Endothelial cell of hepatic sinusoid (primary cell): Measurements from ENCODE around the gene PTGER3.

Source experiments
- in situ Hi-C: cut with HindIII; loops from 2 replicates; pipeline ENCODE4 v1.10.0; 2017; ENCODE audit warnings: low sequenced_read_pairs

PTGER3 gene

DNA sequence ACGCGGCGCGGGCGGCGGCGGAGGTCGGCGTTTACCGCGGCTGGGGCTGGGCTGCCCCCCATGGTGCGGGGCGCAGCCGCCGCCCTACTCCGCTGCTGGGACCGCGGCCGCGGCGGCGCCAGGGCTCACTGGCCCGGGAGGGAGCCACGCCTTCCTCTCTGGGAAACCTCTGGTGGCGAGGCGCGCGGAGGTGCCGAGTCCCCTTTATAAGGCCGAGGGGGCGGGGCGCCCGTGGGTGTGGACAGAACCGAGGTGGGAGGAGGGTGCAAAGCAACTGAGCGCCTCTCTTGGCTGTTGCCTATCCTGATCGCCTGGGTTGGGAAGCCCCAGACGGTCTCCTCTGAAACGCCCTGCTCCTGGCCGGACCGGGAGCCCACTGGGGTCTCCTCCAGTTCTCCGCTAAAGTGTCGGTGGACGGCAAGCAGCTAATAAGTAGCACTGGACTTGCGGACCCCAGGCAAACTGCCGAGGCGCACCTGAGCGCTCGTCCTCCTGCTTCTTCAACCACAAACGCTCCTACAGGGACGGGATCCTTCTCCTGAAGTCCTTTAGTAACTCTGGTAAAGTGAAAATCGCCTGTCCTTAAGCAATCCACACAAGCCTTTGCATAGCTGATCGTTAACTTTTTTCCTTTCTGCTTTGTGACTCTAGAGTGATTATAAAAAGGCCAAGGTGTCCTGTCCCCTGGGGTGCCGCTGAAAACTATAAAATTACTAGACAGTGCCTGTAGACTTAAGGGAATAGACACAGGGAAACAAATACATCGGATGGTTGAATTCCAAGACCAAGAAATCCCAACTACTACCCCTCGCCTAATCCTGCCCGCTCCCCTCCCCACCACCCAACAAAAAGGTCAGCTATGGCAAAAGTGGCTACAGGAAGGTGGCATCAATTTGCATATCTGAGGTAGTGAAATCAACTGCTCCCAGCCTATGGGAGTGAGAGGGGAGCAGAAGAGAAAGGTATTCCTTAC lies at the start of gene PTGER3:
Gene PTGER3, minus strand, starts transcription at position 182 of the 973 bp plus-strand sequence. CDS start 239 bp downstream, outside the sequence.
- in situ Hi-C loops = no loop called here

- in situ Hi-C loops = no loop called here
Measured at GRCh38 chr1:71094913-71095312, 47.3 kb upstream of the PTGER3 start.

DNA sequence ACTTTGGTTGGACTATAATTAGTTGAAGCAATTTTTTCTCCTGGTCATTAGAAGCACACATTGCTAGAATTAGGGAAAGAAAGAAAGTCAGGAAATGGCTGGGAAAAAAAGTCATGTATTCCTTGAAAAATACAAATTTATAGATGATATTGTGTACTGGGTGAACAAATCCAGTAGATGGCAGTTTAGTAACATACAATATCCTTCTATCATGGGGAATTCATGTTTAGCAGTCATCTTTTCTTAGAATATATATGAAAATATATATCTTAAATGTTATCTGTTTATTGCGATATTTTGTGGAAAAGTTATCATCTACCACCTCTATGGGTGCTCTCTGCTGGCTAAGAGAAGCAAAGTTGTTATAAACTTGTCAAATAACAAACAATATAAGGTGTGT lies 46.3 kb upstream of the PTGER3 start:
- in situ Hi-C loops = no loop called here

DNA sequence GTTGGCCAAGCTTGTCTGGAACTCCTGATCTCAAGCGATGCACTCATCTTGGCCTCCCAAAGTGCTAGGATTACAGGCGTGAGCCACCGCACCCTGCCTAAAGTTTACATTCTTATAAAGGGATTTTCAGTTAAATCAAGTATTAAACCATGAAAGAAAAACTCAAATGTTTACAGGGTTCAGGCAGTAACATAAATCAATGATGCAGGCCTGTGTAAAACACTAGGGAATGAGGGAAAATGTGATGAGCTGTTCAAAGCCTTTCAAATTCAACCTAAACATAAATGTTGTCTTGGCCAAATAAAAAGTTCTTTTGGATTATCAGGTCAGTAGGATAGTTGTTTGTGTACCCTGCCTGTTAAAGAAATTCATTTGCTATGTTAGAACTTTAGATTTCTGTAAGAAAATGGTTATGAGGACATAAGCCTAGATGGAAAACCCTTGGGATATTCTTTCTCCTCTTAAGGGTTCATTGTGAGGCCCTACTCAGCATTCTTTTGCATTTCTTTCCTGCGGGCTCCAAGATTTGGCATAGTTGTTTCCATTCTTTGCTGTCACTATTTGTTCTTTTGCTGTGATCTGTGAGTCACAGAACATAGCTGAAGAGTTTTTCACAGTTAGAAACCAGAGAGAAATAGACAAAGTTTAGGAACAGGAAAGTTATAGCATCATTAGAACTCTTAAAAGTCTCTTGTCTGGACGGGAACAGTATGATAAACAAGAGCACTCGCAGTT lies 42.1 kb upstream of the PTGER3 start:
- in situ Hi-C loops = no loop called here

GRCh38 chr1:71088645-71089287 lies 41.1 kb upstream of the PTGER3 start:
- in situ Hi-C loops = no loop called here

- in situ Hi-C loops = no loop called here
Measured at GRCh38 chr1:71087713-71088112, 40.1 kb upstream of the PTGER3 start.

DNA sequence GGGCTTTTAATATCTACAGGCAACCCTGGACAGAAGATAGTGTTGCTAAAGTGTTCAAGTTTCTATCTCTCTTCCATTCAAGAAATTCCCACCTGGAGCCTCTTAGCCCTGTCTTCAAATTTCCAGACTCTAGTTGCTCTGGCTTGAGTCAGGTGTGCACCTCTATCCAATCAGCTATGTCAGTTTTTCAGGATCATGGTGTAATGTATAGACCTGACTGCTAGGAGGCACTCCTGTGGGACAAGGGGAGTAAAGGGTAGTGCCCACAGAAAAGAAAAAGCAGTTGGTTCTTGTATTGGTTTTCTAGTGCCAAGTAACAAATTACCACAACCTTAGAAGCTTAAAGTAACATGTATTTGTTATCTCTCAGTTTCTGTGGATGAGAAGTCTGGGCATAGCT lies 39.4 kb upstream of the PTGER3 start:
- in situ Hi-C loops = no loop called here

- in situ Hi-C loops = no loop called here
Measured at GRCh38 chr1:71086331-71086730, 38.7 kb upstream of the PTGER3 start.

- in situ Hi-C loops = no loop called here
Measured at GRCh38 chr1:71083271-71083670, 35.7 kb upstream of the PTGER3 start.

DNA sequence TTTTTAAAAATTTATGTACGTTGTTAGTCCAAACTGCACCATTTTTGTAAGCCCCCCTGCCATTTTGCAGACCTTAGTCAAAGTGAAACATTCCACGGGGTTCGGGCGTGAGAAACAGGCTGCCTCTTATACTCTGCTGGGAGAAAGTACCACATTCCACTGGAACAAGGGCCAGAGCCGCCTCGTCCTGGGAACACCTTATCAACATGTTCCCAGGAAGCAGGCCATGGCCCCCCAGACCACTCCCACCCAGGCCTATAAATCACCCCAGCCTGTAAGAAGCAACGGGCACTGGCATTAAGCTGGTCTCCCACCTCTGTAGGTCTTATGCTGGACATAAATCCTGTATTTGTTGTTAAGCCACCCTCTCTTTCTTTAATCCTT lies 34.1 kb upstream of the PTGER3 start:
- in situ Hi-C loops = no loop called here

GRCh38 chr1:71080739-71081696 lies 33.4 kb upstream of the PTGER3 start, which contains the start of gene ZRANB2:
Gene ZRANB2 (minus strand): TSS chr1:71081035. CDS start chr1:71080995, 40 bp downstream.
- in situ Hi-C loops = no loop called here

GRCh38 chr1:71080230-71080738 lies 32.7 kb upstream of the PTGER3 start:
- in situ Hi-C loops = no loop called here

GRCh38 chr1:71074681-71075080 lies 27.1 kb upstream of the PTGER3 start:
- in situ Hi-C loops = no loop called here

DNA sequence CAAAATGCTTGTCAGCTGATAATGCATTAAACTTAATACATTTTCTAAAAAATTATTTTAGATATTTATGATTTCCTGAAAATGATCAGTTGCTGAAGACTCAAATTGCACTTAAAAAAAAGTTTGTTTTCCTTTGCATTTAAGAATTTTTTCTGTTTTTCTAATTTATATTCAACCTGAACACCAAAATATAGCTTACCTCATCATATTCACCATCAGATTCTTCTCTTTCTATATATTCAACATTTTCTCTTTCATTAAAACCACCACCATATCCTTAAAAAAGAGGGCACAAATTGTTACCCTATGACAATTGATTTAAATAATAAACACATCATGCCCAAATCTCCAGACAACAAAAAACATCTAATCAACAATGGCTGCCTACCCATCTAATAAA lies 24.7 kb upstream of the PTGER3 start:
- in situ Hi-C loops = no loop called here

- in situ Hi-C loops = no loop called here
Measured at GRCh38 chr1:71071720-71072119, 24.1 kb upstream of the PTGER3 start.

- in situ Hi-C loops = no loop called here
Measured at GRCh38 chr1:71068325-71069240, 21.0 kb upstream of the PTGER3 start.

DNA sequence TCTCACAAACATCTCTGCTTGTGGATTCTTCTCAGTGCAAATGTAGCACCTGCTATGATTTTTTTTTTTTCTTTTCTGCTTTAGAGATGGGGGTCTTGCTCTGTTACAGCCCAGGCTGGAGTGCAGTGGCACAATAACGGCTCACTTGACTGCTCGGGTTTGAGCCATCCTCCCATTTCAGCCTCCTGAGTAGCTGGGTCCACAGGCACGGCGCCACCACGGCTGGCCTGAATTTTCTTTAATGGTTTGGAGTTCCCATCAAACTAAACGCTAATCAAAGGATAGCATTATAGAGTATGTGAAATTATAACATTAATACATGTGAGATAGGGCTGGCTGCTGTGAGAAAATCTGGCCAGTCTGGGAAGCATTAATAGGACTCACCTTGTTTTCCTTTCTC lies 7.2 kb upstream of the PTGER3 start:
- in situ Hi-C loops = no loop called here

- in situ Hi-C loops = no loop called here
Measured at GRCh38 chr1:71054281-71054731, 6.7 kb upstream of the PTGER3 start.

DNA sequence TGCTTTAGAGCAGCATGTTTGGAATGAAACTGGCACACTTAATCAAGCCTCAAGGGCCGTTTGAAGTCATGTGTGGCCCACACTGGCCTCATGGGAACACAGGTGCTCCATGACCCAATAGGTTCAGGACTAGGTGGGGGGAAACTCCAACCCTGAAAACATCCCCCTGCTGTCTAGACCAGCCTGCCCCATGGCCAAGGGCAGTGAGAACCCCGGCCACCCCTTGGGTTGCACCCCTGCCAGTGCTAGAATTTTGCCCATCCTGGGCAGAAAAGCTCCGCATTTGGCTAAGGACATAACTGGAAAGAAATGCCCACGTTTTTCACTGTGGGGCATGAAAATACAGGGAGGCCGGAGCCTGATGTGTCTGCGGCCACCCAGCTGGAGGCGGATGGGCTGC lies 6.1 kb upstream of the PTGER3 start:
- in situ Hi-C loops = no loop called here
